Breast epithelium (tissue), 4 donors: Measurements from ENCODE around the gene PLSCR3. TPM values are rescaled to one million over a fixed set of nuclear protein-coding genes. Genes with fewer than 3 reads are reported as not detected.
A peak's percentile ranks its signal among the peaks of the same experiment; 100 is the strongest.

Experiments used
- DNase-seq, 2 donors: peaks; one replicate each; pipeline ENCODE4 v3.0.0-alpha.2; 2019; ENCODE audit warnings: low spot score in 2 of 2
- H3K27ac ChIP-seq, 2 donors: fragments of 200-600 bp; sonication (generic) in 1 of 2; one replicate each; pipeline ENCODE4 v1.5.1; 2016 to 2019; ENCODE audit warnings: mild to moderate bottlenecking in 1 of 2
- H3K27me3 ChIP-seq, 2 donors: fragments of 200-600 bp; sonication (generic) in 1 of 2; one replicate each; pipeline versions ENCODE4 v1.5.1 to v1.6.0; 2017 to 2019; ENCODE audit warnings: control low read depth in 1 of 2, mild to moderate bottlenecking in 1 of 2
- H3K36me3 ChIP-seq: fragments of 200-600 bp; one replicate; pipeline ENCODE4 v1.5.1; 2019
- H3K4me1 ChIP-seq, 2 donors: fragments of 200-600 bp; sonication (generic); one replicate each; pipeline ENCODE4 v1.5.1; 2016 to 2019; ENCODE audit warnings: control low read depth in 1 of 2
- H3K4me3 ChIP-seq, 3 donors: fragments of 200-600 bp; sonication (generic); 1 replicate in 2 of 3; 2 replicates in 1 of 3; pipeline ENCODE4 v1.5.1; 2016 to 2019; ENCODE audit warnings: mild to moderate bottlenecking in 3 of 3, moderate library complexity in 2 of 3
- H3K9me3 ChIP-seq, 2 donors: fragments of 200-600 bp; sonication (generic) in 1 of 2; one replicate each; pipeline ENCODE4 v1.5.1; 2016 to 2019; ENCODE audit warnings: control low read depth in 1 of 2
- POLR2A ChIP-seq: fragments of 450-650 bp; IDR thresholded peaks from one replicate; pipeline ENCODE4 v1.6.1; 2016; ENCODE audit warnings: antibody characterized with exemption, mild to moderate bottlenecking, moderate library complexity
- POLR2AphosphoS5 ChIP-seq, 3 donors: sonication (generic); formaldehyde crosslinking; IDR thresholded peaks; one replicate each; pipeline ENCODE4 v1.6.1; 2017; ENCODE audit warnings: antibody characterized with exemption in 3 of 3
- intact Hi-C: fragments of 100-400 bp; cut with DNase I; formaldehyde crosslinking; loops from one replicate; pipeline ENCODE4 v1.15.1; 2023; ENCODE audit warnings: low total_unique reads
- total RNA-seq, 3 donors: library from RNA; depleted of rRNA; stranded (reverse); fragments of >200 nt; gene quantifications; one replicate each; pipeline ENCODE4 v1.1.0, GENCODE V29; 2016
- TF ChIP-seq, protein P1 (sequence below), 3 donors: fragments of 450-650 bp; IDR thresholded peaks; one replicate each; pipeline ENCODE4 v1.5.1; 2016 to 2017; ENCODE audit warnings: antibody characterized with exemption in 3 of 3, mild to moderate bottlenecking in 3 of 3, moderate library complexity in 3 of 3

The PLSCR3 gene
- total RNA-seq, 3 donors from 2014 or later, result 16.0 to 24.3 (median 19.0) TPM

- intact Hi-C loops, result no loop called here
- TF ChIP-seq, protein P1, sequence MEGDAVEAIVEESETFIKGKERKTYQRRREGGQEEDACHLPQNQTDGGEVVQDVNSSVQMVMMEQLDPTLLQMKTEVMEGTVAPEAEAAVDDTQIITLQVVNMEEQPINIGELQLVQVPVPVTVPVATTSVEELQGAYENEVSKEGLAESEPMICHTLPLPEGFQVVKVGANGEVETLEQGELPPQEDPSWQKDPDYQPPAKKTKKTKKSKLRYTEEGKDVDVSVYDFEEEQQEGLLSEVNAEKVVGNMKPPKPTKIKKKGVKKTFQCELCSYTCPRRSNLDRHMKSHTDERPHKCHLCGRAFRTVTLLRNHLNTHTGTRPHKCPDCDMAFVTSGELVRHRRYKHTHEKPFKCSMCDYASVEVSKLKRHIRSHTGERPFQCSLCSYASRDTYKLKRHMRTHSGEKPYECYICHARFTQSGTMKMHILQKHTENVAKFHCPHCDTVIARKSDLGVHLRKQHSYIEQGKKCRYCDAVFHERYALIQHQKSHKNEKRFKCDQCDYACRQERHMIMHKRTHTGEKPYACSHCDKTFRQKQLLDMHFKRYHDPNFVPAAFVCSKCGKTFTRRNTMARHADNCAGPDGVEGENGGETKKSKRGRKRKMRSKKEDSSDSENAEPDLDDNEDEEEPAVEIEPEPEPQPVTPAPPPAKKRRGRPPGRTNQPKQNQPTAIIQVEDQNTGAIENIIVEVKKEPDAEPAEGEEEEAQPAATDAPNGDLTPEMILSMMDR (IDR thresholded peaks at IDR 0.05), result no peak
- TF ChIP-seq POLR2AphosphoS5 (IDR thresholded peaks at IDR 0.05), result no peak
- no peak for TF ChIP-seq POLR2A
- no peaks in the 10 kb centered on the region for H3K27me3 ChIP-seq
- peaks cover 9% of the 10 kb centered on the region for H3K36me3 ChIP-seq
- H3K4me1 ChIP-seq, result peaks cover 0 to 7% of the 10 kb centered on the region in 2 donors
- peak overlapping the region; percentile 85 to 90 (median 90) for H3K4me3 ChIP-seq
- no peak for DNase-seq
- H3K9me3 ChIP-seq, result no peaks in the 10 kb centered on the region
- H3K27ac ChIP-seq, result peak overlapping the region in 1 of 2 donors; percentile 94
Observed at GRCh38 chr17:7392696-7393612, 1.4 kb downstream of the PLSCR3 start.

- Histone ChIP-seq H3K4me1 (peaks cover 0 to 7% of the 10 kb centered on the region in 2 donors), H3K27me3 (no peaks in the 10 kb centered on the region), H3K9me3 (no peaks in the 10 kb centered on the region), H3K36me3 (peaks cover 9% of the 10 kb centered on the region), H3K4me3 (no peak overlapping the region), H3K27ac (peak overlapping the region in 1 of 2 donors; percentile 17)
- TF ChIP-seq, protein P1 (IDR thresholded peaks at IDR 0.05), result no peak
- no peak for TF ChIP-seq POLR2AphosphoS5 (IDR thresholded peaks at IDR 0.05)
- TF ChIP-seq POLR2A, result no peak
- intact Hi-C loops, result no loop called here
- no peak for DNase-seq
Observed at GRCh38 chr17:7391307-7391706, 3.0 kb downstream of the PLSCR3 start.

DNA sequence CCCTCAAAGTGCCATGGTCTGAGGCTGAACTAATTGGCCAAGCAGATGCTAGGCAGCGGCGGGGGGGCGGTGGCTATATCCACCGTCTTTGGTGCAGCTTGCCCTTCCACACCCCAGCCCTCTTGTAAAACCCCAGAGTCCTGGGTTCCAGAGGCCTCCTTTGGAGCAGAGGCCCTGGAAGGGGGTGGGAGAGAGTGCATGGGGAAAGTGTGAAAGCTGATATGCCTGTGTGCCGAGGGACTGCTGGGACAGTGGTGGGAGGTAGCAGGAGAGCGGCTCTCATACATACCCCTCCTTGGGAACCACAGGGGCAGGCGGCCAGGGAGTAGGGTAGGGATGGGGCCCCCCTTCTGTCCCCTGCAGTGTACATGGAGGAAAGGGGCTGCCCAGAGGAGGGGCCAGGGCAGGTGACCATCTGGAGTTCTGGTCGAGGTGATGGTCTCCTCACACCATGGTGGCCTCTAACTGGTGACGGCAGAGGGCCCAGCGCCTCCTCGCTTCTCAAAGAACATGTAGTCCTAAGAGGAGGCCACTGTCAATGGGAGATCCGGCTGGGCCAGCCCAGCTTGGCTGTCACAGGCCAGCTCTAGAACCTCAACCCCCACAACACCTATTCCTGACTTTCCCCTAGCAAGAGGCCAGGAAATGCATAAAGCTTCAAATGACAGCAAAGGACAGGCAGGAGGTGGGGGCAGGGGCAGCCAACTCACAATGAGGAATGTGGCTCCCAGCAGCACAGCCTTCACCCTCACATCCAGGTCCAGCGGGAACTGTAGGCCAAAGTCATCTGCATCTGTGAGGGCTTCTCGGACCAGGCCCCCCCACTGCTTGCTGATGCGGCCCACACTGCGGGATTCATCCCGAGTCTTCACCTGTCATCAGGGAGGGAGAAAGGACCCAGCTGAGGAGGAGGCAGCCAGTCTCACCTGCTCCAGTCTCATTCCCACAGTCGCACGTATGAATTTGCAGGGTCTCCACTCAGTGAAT, 4.1 kb downstream of the PLSCR3 start:
- intact Hi-C loops, result no loop called here
- TF ChIP-seq, protein P1 (IDR thresholded peaks at IDR 0.05), result no peak
- TF ChIP-seq POLR2AphosphoS5 (IDR thresholded peaks at IDR 0.05), result no peak
- no peak for TF ChIP-seq POLR2A

GRCh38 chr17:7388856-7389255, 5.5 kb downstream of the PLSCR3 start:
- no peak for DNase-seq
- H3K4me1 ChIP-seq, result peaks cover 0 to 7% of the 10 kb centered on the region in 2 donors

More for the DNA sequence above, 4.1 kb downstream of the PLSCR3 start:
- no peaks in the 10 kb centered on the region for H3K9me3 ChIP-seq
- no peak overlapping the region for H3K27ac ChIP-seq
- H3K36me3 ChIP-seq, result peaks cover 9% of the 10 kb centered on the region
- H3K4me1 ChIP-seq, result peaks cover 0 to 7% of the 10 kb centered on the region in 2 donors
- H3K27me3 ChIP-seq, result no peaks in the 10 kb centered on the region
- DNase-seq, result no peak
- no peak overlapping the region for H3K4me3 ChIP-seq

More at GRCh38 chr17:7388856-7389255, 5.5 kb downstream of the PLSCR3 start:
- no peaks in the 10 kb centered on the region for H3K27me3 ChIP-seq
- no peak overlapping the region for H3K4me3 ChIP-seq
- no peak overlapping the region for H3K27ac ChIP-seq
- H3K9me3 ChIP-seq, result no peaks in the 10 kb centered on the region
- TF ChIP-seq POLR2A (no peak), POLR2AphosphoS5 (IDR thresholded peaks at IDR 0.05) (no peak)
- TF ChIP-seq, protein P1 (IDR thresholded peaks at IDR 0.05), result no peak
- peaks cover 9% of the 10 kb centered on the region for H3K36me3 ChIP-seq
- intact Hi-C loops, result no loop called here
